Measurements from ENCODE around the gene SPOCK2.

The SPOCK2 gene

DNA sequence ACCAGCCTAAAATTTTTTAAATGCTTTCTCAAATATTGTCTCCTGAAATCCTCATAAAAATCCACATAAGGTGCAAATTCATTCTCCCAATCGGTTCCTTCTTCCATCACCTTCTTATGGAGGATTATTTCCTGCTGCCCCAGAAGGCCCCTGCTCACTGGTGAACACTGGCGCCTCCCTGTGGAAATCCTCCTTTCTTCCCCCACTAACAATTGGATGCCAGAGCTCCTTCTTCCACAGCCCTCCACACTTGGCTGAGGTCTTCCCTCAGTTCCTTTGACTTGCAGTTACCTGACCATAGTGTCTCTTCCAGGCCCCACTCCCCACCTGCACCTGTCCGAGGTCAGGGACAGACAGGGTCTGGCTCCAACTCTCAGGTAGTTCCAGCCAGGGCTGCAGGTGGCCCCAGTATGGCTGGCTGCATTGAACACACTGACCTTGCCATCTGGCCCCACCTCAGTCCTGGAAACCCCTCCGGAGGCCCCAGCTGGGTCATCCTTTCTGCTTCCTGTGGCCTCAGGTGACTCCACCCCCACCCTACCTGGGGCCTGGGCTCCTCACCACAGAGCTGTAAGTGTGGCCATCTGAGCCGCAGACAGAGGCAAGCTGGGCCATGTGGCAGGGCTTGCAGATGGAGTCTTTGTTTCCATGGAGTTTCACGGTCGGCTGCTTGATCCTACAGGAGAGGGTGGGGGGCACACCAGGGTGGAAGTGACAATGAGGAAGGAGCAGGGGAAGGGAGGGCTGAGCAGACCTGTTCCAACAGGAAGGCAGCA is 18.4 kb downstream of the SPOCK2 start:
- no peak for DNase-seq

DNA sequence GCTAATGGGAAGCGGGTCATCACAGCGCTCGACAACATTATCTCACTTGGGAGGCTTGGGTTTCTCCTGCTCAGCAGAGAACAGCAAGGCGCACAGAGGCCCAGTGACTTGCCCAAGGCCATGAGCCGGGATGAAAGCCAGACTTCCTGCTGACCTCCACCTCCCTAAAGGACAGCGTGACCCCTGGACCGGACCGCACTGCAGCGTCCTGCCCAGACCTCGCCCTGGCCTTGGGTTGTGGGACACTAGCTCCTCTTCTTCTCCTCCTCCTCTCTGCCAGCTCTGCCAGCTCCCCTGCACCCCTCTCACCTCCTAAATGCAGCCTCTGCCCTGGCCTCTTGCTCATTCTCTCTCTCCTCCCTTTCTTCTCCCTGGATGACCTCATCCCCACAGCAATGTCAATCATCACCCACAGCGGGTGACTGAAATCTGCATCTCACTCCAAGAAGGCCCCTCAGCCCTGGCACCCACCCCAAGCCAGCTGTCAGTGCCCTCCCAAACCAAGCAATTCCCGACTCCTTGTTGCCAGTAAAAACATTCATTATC is 19.4 kb downstream of the SPOCK2 start:
- no peak for DNase-seq

DNA sequence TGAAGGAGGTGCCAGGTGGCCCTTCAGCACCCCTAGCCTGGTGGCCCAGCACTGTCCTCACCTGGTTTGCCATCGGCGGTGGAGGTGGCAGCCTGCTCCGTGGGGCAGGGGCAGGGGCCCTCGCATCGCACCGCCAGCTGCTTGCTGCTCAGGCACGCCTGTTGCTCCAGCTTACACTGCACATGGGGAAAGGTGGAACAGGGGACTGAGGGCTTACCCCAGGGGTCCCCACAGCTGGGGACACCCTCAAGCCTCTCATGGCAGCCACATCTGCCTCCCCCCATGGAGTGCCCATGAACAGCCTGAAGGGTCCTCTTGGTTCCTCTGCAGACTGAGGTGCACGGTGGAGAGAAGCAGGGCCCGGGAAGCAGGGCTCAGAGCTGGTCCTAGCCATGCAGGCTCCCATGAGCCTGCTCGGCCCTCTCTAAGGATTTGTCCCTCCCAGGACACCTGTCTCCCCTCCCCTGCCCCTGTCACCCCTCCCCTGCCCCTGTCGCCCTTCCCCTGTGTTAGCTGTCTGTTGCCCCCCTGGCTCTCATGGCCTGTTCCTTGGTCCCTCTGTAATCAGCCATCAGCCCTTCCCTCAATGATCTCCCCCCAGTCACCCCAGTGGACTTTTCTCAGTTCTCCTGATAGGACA is 20.1 kb downstream of the SPOCK2 start:
- DNase-seq = no peak

DNA sequence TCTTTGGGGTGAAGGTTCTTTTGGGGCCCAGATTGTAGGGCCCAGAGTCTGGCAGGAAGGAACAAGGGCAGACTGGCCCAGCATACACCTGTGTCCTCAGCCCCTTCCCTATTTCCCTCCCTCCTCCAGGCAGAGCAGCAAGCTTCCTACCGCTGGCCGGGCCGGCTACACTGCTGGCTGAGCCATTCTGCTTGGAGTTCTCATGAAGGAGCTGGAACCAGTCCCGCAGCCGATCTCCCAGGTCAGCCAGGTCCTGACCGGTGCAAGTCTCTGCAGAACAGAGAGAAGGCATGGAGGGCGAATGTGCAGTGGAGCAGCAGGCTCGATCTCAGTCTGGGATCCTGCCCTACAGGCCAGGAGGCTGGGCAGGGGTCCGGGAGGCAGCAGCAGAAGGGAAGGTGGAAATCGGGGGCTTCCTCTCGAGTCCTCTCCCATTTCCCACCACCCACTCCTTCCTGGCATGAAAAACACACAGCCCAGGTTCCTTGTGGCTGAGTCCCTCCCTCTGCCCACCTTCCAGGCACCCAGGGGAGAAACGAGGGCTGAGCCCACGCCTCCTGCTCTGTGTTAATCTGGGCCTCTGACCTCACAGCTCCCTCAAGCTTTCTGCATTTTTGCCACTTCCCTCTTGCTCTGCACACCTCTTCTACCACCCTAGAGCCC is 20.8 kb downstream of the SPOCK2 start:
- DNase-seq = no peak

DNA sequence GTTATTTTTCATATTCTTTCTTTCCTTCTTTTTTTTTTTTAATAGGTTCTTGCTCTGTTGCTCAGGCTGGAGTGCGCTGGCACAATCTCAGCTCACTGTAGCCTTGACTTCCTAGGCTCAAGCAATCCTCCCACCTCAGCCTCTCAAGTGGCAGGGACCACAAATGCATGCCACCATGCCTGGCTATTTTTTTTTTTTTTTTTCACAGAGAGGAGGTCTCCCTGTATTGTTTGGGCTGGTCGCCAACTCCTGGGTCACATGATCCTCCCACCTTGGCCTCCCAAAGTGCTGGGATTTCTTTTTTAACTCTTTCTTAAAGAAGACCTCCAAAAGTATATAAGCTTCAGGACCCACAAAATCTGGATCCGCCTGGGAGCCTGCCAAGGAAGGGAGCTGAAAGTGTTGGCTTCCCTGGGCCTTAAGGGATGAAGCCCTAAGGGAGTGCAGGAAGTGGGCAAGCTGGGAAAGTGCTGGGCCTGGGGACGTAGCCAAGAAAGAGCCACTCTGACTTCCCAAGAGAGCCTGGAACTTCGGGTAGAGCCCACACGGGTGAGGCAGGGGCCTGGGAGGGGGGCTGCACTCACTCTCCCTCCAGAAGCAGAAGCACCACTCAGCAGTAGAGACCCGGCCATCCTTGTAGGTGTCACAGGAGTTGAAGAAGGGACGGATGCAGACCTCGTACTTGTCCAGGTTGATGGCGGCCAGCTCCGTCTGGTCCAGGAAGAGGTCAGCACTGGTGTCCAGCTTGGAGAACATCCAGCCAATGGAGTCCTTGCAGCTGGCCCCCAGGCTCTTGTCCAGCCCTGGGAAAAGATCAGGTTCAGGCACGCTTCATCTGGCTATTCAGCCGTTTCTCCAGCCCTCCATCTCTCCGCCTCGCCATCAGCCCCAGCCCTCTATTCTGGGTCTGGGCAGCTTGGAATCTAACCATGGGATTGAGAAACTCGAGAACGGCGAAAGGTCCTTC is 21.8 kb downstream of the SPOCK2 start:
- DNase-seq = no peak

DNA sequence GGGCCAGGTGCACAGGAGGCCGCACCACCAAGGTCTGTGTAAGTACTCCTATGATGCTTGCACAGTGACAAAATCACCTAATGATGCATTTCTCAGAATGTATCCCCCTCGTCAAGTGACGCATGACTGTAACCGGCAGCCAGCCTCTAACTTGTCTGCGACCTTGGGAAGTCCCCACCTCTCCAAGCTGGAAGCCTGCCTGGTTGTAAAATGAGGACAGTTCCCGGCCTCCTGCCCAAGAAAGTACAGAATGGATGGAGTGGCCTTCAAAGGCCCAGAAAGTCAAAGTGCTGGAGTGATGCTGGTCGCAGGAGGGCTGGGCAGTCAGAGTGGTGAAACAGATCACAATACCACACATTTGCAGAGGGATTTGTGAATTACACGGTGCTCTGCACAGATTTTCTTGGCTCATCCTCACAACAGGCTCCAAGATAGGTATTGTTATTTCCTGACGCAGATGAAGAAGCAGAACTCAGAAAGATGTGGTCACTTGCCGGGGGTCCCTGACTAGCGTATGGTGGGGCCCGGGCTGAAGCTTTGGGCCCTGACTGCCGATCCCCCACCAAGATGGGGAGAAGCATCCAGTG is 22.8 kb downstream of the SPOCK2 start:
- DNase-seq = peak; percentile 58

DNA sequence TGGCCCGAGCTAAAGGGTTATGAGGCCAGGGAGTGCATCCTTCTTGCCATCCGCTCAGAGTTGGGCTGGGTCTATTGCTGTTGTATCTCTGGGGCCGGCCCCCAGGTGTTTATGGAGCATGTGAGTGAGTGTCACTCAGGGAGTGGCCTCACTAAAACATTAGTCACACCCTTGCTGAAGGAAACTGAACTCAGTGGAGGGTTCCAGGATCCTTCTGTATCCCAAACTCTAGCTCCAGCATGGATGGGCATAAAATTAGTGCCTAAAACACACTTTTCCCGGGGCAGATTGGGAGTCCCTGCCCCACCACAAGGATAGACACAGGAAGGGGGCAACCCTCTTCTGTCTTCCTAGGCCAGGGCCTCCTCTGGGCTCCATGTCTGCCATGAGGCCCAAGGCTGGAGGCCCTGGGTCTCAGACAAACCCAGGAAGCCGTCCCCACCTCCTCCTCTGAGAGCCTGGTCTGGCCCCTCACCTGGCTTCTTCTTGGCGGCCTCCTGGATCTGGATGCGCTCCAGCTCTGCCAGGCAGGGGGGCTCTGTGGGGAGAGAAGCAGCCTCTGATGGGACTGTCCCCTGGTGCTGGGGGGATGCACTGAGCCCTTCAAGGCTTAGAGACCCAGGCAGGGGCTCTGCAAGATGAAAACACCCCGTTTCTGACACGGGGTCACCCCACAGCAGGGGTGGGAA is 24.5 kb downstream of the SPOCK2 start:
- DNase-seq = no peak

DNA sequence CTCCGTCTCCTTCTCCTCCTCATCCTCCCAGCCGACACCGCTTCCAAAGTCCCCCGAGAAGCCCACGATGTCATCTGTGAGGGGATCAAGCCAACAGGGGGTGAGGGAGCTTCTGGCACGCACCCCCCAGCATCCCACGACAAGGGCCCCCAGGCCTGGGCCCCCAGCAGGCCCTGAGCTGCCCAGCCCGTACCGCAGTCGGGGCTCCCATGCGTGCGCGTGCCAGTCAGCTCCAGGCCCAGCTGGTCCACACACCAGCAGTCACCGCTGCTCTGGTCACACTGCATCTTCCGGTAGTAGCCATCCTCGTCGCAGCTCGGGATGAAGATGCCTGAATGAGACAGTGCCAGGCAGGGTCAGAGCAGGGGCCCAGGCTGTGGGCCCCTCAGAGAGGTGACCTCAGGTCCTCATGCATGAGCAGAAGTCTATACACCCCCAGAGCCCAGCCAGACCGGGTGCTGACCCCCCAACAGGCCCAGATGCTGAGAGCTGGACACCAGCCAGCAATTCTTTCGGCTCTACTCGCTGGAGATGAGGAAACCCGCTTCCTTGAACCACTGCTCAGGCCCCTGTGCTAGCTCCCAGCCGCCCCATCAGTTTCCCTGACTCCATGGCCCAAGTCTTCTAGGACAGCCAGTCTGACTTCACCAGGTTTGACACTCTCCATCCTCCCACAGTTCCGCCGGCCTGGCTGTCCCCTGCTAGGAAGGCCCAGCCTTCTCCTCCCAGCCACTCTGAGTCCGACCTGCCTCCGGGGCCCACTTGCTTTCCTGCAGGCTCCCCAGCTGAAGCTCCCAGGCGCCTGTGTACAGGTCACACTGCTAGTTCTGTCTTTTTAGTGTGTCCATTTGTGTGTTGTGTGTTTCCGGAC is 25.3 kb downstream of the SPOCK2 start:
- no peak for DNase-seq

DNA sequence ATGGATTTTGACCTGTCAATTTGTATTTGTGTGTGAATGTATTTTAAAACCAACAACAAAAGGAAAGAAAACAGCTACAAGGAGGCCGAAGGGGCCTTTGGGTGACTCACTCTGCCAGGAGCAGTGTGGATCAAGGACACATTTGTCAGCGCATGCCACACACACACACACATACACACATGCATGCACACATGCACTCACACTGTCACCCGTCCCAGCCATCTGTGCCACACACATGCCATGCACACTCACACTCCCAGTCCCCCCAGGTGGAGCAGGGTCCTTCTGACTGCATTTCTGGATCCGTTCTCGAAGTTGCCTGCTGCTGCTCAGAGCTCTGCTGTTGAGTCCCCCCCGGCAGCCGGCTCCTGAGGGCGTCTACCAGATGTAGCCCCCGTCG is 26.0 kb downstream of the SPOCK2 start:
- no peak for DNase-seq

DNA sequence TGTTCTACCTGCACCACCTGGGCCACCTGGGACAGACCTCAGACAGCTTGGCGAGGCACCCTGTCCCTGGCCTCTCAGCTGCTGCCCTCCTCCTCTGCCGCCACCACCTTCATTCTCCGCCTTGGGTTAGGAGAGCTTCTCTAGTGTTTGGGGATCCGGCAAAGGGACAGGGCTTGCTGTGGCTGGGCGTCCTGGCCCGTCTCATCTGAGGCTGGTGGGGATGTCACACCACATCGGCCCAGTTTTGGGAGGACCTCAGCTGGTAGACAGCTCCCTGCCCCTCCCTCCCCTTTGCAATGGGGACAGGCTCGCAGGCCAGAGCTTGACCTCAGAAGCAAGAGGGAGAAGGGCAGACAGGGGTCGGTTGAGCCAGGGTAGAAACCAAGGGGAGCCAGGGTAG is 26.4 kb downstream of the SPOCK2 start:
- DNase-seq = no peak

DNA sequence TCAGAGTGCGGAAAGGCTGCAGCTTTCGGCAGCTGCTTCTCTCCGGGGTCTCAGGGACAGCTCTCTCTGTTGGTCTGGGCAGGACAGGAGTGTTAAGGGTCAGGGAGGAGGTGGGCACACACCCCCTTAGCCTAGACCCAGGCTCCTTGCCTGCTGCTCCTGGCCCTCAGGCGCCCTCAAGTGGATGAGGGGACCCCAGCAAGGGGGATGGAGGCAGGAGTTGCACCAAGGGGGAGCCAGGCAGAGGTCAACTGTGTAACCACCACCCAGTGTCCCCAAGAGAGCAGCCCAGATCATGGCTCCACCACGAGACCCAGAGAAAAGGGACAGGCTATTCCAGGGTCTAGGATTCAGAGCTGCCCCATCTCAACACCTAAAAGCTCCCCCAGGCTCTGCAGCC is 26.9 kb downstream of the SPOCK2 start:
- DNase-seq = no peak

DNA sequence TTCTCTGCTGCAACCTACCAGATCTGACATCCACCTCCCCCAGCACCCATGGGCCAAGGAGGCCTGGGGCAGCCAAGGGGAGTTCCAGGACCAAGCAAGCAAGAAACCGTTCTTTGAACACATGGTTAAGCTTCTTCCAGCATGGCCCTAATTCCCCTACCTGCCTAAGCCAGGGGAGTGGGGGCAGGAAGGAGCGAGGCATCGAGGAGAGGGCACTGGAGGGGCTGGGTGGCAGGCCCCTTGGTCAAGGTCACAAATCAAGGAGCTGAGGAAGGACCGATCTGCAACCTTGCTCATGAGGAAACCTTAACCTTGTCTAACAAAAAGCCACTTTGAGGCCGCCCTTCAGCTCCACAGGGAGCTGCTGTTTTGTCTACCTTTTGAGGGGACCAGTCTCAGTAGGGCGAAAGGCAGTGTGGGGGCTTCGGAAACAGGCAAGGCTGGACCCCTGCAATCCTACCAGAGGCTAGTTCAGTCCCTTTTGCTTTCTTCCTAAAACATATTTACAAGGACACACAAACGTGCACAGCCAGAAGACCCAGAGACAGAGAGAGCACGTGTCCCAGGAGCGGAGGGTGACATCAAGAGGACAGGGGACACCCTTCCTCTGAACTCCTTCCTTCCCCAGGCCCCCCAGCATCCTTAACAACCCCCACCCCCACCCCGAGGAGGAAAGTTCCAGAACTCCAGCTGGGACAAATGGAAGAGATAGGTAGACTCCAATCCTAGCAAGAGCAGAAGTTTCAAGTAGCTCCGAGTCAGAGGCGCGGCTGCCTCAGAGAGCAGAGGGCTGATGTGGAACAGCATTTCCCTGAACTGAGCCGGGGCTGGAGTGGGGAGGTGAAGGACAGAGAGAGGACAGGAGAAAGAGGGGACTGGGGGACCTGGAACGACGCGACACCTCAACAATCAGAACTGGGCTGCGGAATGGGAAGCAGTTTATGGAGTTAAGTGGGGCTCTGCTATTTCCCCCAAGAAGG is 28.2 kb downstream of the SPOCK2 start:
- no peak for DNase-seq

DNA sequence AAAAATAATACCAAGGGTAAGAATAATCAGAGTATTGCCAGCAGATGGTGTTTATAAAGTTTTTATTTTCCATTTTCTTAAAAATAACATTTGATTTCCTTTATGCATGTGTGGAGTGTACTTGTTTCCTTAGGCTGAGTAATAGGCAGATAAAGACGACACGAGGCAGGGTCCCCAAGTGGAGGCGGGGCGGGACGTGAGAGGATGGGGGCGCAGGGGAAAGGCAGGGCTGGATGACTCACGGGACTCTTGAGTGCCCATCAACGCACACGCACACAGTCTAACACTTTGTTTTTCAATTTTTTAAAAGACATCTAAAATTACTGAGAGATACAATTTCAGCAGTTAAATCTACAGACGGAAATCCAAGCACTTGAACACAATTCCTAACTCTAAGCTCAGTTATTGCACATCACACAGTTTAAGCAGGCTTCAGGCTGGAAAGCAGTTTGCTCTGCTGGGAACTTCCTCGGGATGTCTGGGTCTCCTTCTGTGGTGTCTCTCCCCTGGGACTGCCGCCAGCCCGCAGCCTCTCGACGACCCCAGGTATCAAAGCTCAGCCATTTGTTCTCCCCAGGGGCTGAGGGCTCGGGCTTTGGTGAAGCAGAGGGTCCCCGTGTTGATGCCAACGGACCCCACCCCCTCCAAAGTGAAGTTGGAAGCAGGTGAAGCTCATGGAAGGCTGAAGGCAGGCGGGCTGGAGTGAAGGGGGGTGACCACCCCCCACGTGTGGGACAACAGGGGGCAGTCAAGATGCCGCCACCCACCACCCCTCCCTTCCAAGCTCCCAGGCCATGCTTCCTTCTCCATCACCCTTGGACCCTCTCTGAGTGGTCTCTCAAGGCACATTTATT is 29.1 kb downstream of the SPOCK2 start:
- DNase-seq = no peak

DNA sequence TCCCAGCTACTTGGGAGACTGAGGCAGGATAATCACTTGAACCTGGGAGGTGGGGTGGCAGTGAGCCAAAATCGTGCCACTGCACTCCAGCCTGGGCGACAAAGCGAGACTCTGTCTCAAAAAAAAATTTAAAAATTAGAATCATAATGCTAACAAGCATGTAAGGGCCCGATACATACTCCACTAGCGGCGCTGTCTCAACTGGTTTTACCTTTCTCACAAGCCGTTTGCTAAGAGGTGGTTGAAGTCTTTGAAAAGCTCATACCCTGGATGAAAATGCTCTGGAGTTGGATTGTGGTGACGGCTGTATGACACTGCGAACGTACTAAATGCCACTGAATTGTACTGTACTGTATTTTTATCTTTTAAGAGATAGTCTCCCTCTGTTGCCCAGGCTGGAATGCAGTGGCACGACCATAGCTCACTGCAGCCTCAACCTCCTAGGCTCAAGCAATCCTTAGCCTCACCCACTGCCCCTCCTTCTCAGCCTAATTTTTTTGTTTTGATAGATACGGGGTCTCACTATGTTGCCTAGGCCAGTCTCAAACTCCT is 29.9 kb downstream of the SPOCK2 start:
- DNase-seq = no peak

DNA sequence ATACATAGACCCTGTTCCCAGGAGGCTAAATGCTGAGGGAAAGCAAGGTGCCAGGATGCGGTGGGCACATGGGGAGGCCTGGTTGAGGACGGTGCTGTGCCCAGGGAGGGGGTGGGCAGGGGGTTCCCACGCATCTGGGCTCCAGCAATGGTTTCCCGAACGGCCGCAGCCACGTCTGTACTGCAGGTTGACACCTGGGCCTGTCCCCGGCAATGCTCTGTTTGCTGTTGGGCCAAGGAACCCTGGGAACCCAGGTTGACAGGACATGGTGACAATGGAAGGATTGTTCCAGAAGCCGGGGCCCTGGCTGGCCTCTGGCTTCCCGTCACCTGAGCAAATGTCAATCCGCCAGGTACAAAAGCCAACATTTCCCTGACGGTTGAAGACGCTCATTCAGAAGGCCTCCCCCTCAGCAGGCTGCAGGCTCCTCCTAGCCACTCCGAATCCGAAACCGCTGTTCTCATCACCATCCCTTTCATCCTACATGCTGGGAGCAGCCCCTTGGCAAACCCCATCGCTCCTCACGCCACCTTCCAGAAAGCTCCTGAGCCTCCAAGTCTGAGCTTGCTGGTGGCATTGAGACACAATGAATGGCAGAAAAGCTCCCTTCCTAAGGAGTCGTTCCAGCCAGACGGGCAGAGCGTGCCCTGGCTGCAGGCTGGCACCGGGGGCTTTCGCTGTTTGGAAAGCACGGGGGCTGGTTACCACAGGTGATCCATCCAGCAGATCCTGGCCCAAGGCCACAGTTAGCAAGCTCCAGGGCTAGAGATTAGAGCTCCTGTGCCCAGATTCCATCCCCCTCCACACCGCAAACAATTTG is 31.2 kb downstream of the SPOCK2 start:
- DNase-seq = no peak

DNA sequence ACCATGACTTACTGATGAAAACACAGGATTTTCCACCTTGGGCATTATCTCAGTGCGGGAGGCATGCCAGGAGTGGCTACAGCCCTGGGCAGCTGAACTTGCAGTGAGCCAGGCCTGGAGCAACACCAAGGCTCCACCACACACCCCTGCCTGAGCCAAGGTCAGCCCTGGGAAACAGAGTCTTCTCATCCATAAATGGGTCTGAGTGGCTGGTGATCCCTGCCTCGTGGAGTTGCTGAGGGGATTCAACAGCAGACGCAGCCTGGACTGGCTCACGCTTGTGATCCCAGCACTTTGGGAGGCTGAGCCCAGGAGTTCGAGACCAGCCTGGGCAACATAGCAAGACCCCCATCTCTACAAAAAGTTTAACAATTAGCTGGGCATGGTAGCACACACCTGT is 32.2 kb downstream of the SPOCK2 start:
- no peak for DNase-seq

DNA sequence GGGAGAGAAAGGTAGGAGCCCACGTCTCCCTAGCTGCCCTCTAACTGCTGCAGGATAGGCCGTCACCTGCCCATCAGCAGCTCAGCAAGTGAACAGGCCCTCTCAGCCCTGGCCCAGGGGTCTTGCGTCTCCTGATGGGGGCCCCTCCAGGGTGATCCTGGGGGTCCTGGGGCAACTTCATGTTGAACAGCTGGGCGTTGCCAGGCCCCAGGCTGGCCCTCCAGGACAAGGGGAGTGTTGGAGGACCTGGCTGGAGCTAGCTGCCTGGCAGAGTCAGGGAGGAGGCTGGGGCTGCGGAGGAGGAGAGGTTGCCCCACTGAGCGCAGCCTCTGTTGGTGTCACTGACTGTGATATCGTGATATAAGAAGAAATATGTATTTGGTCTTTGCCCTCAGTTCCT is 34.7 kb downstream of the SPOCK2 start:
- no peak for DNase-seq

Measured in right hindlimb (tissue), 1 donor.